ENCODE measurements around the gene STYXL2. TPM values are rescaled to one million over a fixed set of nuclear protein-coding genes. Genes with fewer than 3 reads are reported as not detected.

Gene STYXL2
- total and polyA plus RNA-seq, 2 experiments from 2014 or later = 0.17 to 0.40 TPM

GRCh38 chr1:167060141-167061072 is 33.5 kb upstream of the STYXL2 start:
- peaks cover 17% of the 10 kb centered on the region for H3K4me1 Mint-ChIP-seq
- Histone ChIP-seq H3K27me3 (ENCODE audit: insufficient read depth) (no peaks in the 10 kb centered on the region), H2AFZ (peak overlapping the region; percentile 23; the same call in 1 of the 2 replicates), H3K27ac (ENCODE audit: low read depth) (no peak overlapping the region), H3K4me1 (ENCODE audit: insufficient read depth) (peaks cover 16% of the 10 kb centered on the region; the same call in 1 of the 2 replicates), H3K79me2 (replicated peaks; ENCODE audit: insufficient read depth) (no peaks in the 10 kb centered on the region), H3K4me3 (no peak overlapping the region), H3K9me2 (ENCODE audit: insufficient read depth) (no peaks in the 10 kb centered on the region), H3K4me2 (no peak overlapping the region), H4K20me1 (replicated peaks; ENCODE audit: insufficient read depth) (no peaks in the 10 kb centered on the region), H3K36me3 (ENCODE audit: insufficient read depth) (no peaks in the 10 kb centered on the region), H3F3A (replicated peaks; ENCODE audit: low read depth) (no peaks in the 10 kb centered on the region)
- H3K9me3 Mint-ChIP-seq = no peaks in the 10 kb centered on the region
- H3K27ac Mint-ChIP-seq = no peak overlapping the region
- H3K27me3 Mint-ChIP-seq (ENCODE audit: insufficient read depth, low read depth, poor library complexity) = peaks cover 13% of the 10 kb centered on the region
- no peaks in the 10 kb centered on the region for H3K36me3 Mint-ChIP-seq (ENCODE audit: low read depth)
- DNase-seq (ENCODE audit: low spot score) (peak; percentile 59), ATAC-seq (peak; percentile 46)
- no peak overlapping the region; the same call in 2 of the 3 replicates for H3K4me3 Mint-ChIP-seq
- TF ChIP-seq NANOG (IDR thresholded peaks at IDR 0.05; ENCODE audit: borderline replicate concordance) = no peak
- TF ChIP-seq CTCF (conservative IDR thresholded peaks at IDR 0.05; ENCODE audit: low read depth in 2 of 2) = peak; percentile 29 to 38; a peak in 3 of 4 replicates

DNA sequence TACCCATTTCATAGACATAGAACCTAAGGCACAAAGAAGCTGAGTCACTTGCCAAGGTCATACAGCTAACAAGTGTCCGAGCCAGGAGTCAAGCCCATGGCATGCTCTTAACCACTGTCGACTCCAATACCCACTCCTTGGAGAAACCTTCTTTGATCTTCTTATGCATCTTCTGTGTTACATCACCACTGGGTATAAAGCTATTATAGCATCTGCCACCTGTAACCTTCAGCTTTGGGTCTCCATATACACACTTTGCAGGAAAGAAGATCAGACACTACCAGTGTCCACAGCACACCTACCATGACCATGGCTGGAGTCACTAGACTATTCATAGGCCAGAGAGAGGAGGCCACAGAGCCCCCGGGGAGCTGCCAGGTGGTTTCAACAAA is 32.8 kb upstream of the STYXL2 start:
- H3K9me3 Mint-ChIP-seq = no peaks in the 10 kb centered on the region
- H3K36me3 Mint-ChIP-seq (ENCODE audit: low read depth) = no peaks in the 10 kb centered on the region
- Histone ChIP-seq H3F3A (replicated peaks; ENCODE audit: low read depth) (no peaks in the 10 kb centered on the region), H4K20me1 (replicated peaks; ENCODE audit: insufficient read depth) (no peaks in the 10 kb centered on the region), H3K79me2 (replicated peaks; ENCODE audit: insufficient read depth) (no peaks in the 10 kb centered on the region), H3K4me2 (no peak overlapping the region), H3K4me1 (ENCODE audit: insufficient read depth) (peaks cover 16% of the 10 kb centered on the region; the same call in 1 of the 2 replicates), H3K9me2 (ENCODE audit: insufficient read depth) (no peaks in the 10 kb centered on the region), H3K27ac (ENCODE audit: low read depth) (no peak overlapping the region), H2AFZ (no peak overlapping the region), H3K4me3 (no peak overlapping the region), H3K27me3 (ENCODE audit: insufficient read depth) (no peaks in the 10 kb centered on the region), H3K36me3 (ENCODE audit: insufficient read depth) (no peaks in the 10 kb centered on the region)
- TF ChIP-seq STAT1 (IDR thresholded peaks at IDR 0.05; ENCODE audit: unreplicated experiment) (no peak), CREB1 (CRISPR knock-in tag; IDR thresholded peaks at IDR 0.05; ENCODE audit: low read depth) (no peak)
- TF ChIP-seq, protein P1, sequence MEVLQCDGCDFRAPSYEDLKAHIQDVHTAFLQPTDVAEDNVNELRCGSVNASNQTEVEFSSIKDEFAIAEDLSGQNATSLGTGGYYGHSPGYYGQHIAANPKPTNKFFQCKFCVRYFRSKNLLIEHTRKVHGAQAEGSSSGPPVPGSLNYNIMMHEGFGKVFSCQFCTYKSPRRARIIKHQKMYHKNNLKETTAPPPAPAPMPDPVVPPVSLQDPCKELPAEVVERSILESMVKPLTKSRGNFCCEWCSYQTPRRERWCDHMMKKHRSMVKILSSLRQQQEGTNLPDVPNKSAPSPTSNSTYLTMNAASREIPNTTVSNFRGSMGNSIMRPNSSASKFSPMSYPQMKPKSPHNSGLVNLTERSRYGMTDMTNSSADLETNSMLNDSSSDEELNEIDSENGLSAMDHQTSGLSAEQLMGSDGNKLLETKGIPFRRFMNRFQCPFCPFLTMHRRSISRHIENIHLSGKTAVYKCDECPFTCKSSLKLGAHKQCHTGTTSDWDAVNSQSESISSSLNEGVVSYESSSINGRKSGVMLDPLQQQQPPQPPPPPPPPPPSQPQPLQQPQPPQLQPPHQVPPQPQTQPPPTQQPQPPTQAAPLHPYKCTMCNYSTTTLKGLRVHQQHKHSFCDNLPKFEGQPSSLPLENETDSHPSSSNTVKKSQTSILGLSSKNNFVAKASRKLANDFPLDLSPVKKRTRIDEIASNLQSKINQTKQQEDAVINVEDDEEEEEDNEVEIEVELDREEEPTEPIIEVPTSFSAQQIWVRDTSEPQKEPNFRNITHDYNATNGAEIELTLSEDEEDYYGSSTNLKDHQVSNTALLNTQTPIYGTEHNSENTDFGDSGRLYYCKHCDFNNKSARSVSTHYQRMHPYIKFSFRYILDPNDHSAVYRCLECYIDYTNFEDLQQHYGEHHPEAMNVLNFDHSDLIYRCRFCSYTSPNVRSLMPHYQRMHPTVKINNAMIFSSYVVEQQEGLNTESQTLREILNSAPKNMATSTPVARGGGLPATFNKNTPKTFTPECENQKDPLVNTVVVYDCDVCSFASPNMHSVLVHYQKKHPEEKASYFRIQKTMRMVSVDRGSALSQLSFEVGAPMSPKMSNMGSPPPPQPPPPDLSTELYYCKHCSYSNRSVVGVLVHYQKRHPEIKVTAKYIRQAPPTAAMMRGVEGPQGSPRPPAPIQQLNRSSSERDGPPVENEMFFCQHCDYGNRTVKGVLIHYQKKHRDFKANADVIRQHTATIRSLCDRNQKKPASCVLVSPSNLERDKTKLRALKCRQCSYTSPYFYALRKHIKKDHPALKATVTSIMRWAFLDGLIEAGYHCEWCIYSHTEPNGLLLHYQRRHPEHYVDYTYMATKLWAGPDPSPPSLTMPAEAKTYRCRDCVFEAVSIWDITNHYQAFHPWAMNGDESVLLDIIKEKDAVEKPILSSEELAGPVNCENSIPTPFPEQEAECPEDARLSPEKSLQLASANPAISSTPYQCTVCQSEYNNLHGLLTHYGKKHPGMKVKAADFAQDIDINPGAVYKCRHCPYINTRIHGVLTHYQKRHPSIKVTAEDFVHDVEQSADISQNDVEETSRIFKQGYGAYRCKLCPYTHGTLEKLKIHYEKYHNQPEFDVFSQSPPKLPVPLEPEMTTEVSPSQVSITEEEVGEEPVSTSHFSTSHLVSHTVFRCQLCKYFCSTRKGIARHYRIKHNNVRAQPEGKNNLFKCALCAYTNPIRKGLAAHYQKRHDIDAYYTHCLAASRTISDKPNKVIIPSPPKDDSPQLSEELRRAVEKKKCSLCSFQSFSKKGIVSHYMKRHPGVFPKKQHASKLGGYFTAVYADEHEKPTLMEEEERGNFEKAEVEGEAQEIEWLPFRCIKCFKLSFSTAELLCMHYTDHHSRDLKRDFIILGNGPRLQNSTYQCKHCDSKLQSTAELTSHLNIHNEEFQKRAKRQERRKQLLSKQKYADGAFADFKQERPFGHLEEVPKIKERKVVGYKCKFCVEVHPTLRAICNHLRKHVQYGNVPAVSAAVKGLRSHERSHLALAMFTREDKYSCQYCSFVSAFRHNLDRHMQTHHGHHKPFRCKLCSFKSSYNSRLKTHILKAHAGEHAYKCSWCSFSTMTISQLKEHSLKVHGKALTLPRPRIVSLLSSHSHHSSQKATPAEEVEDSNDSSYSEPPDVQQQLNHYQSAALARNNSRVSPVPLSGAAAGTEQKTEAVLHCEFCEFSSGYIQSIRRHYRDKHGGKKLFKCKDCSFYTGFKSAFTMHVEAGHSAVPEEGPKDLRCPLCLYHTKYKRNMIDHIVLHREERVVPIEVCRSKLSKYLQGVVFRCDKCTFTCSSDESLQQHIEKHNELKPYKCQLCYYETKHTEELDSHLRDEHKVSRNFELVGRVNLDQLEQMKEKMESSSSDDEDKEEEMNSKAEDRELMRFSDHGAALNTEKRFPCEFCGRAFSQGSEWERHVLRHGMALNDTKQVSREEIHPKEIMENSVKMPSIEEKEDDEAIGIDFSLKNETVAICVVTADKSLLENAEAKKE (CRISPR knock-in tag; IDR thresholded peaks at IDR 0.05) = no peak
- no peak overlapping the region for H3K27ac Mint-ChIP-seq
- ATAC-seq (no peak), DNase-seq (ENCODE audit: low spot score) (no peak)
- no peak overlapping the region for H3K4me3 Mint-ChIP-seq
- peaks cover 17% of the 10 kb centered on the region for H3K4me1 Mint-ChIP-seq
- peaks cover 9% of the 10 kb centered on the region for H3K27me3 Mint-ChIP-seq (ENCODE audit: insufficient read depth, low read depth, poor library complexity)
